GM23338 (cell line): ENCODE measurements around the gene NEO1. TPM values are rescaled to one million over a fixed set of nuclear protein-coding genes. Genes with fewer than 3 reads are reported as not detected.

Experiments used
- ATAC-seq: fragments of 200-7000 bp; cut with Tn5 transposase; 3 replicates; pipeline ENCODE4 v1.9.1; 2020
- DNase-seq: peaks from one replicate; pipeline ENCODE4 v3.0.0-alpha.2; 2015; ENCODE audit warnings: low spot score
- H2AFZ ChIP-seq: fragments of 200-600 bp; sonication (generic); 2 replicates; pipeline ENCODE4 v1.8.0; 2016; ENCODE audit warnings: antibody characterized with exemption, mild to moderate bottlenecking, moderate library complexity
- H3F3A ChIP-seq: fragments of 200-600 bp; sonication (generic); replicated peaks from 2 replicates; pipeline ENCODE4 v1.8.0; 2017; ENCODE audit warnings: antibody characterized with exemption, mixed run types, low read depth
- H3K27ac ChIP-seq: fragments of 200-600 bp; sonication (generic); 2 replicates; pipeline ENCODE4 v1.6.1; 2016; ENCODE audit warnings: low read depth
- H3K27me3 ChIP-seq: fragments of 200-600 bp; sonication (generic); 2 replicates; pipeline ENCODE4 v1.8.0; 2016; ENCODE audit warnings: mild to moderate bottlenecking, mixed run types, moderate library complexity; ENCODE audit not compliant: insufficient read depth
- H3K36me3 ChIP-seq: fragments of 200-600 bp; sonication (generic); 2 replicates; pipeline ENCODE4 v1.8.0; 2016; ENCODE audit warnings: mild to moderate bottlenecking; ENCODE audit not compliant: insufficient read depth
- H3K4me1 ChIP-seq: fragments of 200-600 bp; sonication (generic); 2 replicates; pipeline ENCODE4 v1.8.0; 2016; ENCODE audit warnings: mild to moderate bottlenecking, moderate library complexity; ENCODE audit not compliant: insufficient read depth
- H3K4me2 ChIP-seq: fragments of 200-600 bp; sonication (generic); 2 replicates; pipeline ENCODE4 v1.7.1; 2017; ENCODE audit warnings: mixed run types
- H3K4me3 ChIP-seq: fragments of 200-600 bp; sonication (generic); 2 replicates; pipeline ENCODE4 v1.6.1; 2016; ENCODE audit warnings: mixed run types
- H3K79me2 ChIP-seq: fragments of 200-600 bp; sonication (generic); replicated peaks from 2 replicates; pipeline ENCODE4 v1.8.0; 2017; ENCODE audit warnings: mild to moderate bottlenecking; ENCODE audit not compliant: insufficient read depth
- H3K9me2 ChIP-seq: fragments of 200-600 bp; sonication (generic); 2 replicates; pipeline ENCODE4 v1.8.0; 2017; ENCODE audit not compliant: insufficient read depth
- H4K20me1 ChIP-seq: fragments of 200-600 bp; sonication (generic); replicated peaks from 2 replicates; pipeline ENCODE4 v1.8.0; 2017; ENCODE audit warnings: mild to moderate bottlenecking; ENCODE audit not compliant: insufficient read depth
- H3K27ac Mint-ChIP-seq: 2 replicates; pipeline ENCODE4 v1.8.0; 2020; ENCODE audit warnings: inconsistent platforms, mild to moderate bottlenecking, moderate library complexity, mixed read lengths
- H3K27me3 Mint-ChIP-seq: 3 replicates; pipeline ENCODE4 v1.8.0; 2022; ENCODE audit warnings: low read depth, mild to moderate bottlenecking, moderate library complexity, mixed read lengths, inconsistent platforms; ENCODE audit not compliant: insufficient read depth, poor library complexity
- H3K36me3 Mint-ChIP-seq: 3 replicates; pipeline ENCODE4 v1.8.0; 2021; ENCODE audit warnings: low read depth, mild to moderate bottlenecking, inconsistent platforms, moderate library complexity, mixed read lengths
- H3K4me1 Mint-ChIP-seq: 3 replicates; pipeline ENCODE4 v1.8.0; 2020; ENCODE audit warnings: mild to moderate bottlenecking, inconsistent platforms, mixed read lengths
- H3K4me3 Mint-ChIP-seq: 3 replicates; pipeline ENCODE4 v1.8.0; 2021; ENCODE audit warnings: moderate library complexity, mild to moderate bottlenecking, inconsistent platforms, mixed read lengths
- H3K9me3 Mint-ChIP-seq: 3 replicates; pipeline ENCODE4 v1.8.0; 2020; ENCODE audit warnings: moderate library complexity, mild to moderate bottlenecking, inconsistent platforms, mixed read lengths
- CREB1 ChIP-seq: fragments of 250-450 bp; sonication (Bioruptor Pico); IDR thresholded peaks from 2 replicates; pipeline ENCODE4 v1.5.0; 2020; ENCODE audit warnings: low read depth, mild to moderate bottlenecking, moderate library complexity
- EZH2 ChIP-seq: fragments of 200-600 bp; sonication (generic); IDR thresholded peaks from one replicate; pipeline ENCODE4 v1.8.0; 2017; ENCODE audit warnings: antibody characterized with exemption, mild to moderate bottlenecking, low read depth; ENCODE audit not compliant: unreplicated experiment
- EZH2phosphoT487 ChIP-seq: fragments of 200-600 bp; sonication (generic); IDR thresholded peaks from one replicate; pipeline ENCODE4 v1.8.1; 2018; ENCODE audit warnings: antibody characterized with exemption; ENCODE audit not compliant: unreplicated experiment
- JUNB ChIP-seq: IDR thresholded peaks from one replicate; pipeline ENCODE4 v1.6.1; 2016; ENCODE audit warnings: antibody characterized with exemption; ENCODE audit not compliant: unreplicated experiment
- POLR2AphosphoS5 ChIP-seq: IDR thresholded peaks from 2 replicates; pipeline ENCODE4 v1.6.1; 2016; ENCODE audit warnings: antibody characterized with exemption, low read depth
- STAT1 ChIP-seq: IDR thresholded peaks from one replicate; pipeline ENCODE4 v1.6.1; 2016; ENCODE audit warnings: antibody characterized with exemption; ENCODE audit not compliant: unreplicated experiment
- ZNF114 ChIP-seq: fragments of 250-450 bp; sonication (Bioruptor Pico); IDR thresholded peaks from 2 replicates; pipeline ENCODE4 v1.5.0; 2020; ENCODE audit warnings: mild to moderate bottlenecking, moderate library complexity
- ZNF331 ChIP-seq: fragments of 250-450 bp; sonication (Bioruptor Pico); IDR thresholded peaks from 2 replicates; pipeline ENCODE4 v1.5.0; 2020; ENCODE audit warnings: low read depth, mild to moderate bottlenecking, moderate library complexity
- polyA plus RNA-seq: library from polyadenylated mRNA; unstranded; fragments of >200 nt; fragmentation: Nextera tagmentation; extraction: Ambion mirVana; gene quantifications from 2 replicates; pipeline ENCODE4 v1.2.1, GENCODE V29; 2016
- total RNA-seq: library from RNA; depleted of rRNA; stranded (reverse); fragments of >200 nt; shearing (Covaris generic); gene quantifications from 2 replicates; pipeline ENCODE4 v1.2.3, GENCODE V29; 2014
- TF ChIP-seq, protein P1 (sequence below): IDR thresholded peaks from one replicate; pipeline ENCODE4 v1.6.1; 2018; ENCODE audit warnings: antibody characterized with exemption; ENCODE audit not compliant: unreplicated experiment
- TF ChIP-seq, protein P2 (sequence below): IDR thresholded peaks from 2 replicates; pipeline ENCODE4 v1.6.1; 2016; ENCODE audit warnings: antibody characterized with exemption

The NEO1 gene
- total and polyA plus RNA-seq, 2 experiments from 2014 or later: 8.4 to 45.8 TPM

DNA sequence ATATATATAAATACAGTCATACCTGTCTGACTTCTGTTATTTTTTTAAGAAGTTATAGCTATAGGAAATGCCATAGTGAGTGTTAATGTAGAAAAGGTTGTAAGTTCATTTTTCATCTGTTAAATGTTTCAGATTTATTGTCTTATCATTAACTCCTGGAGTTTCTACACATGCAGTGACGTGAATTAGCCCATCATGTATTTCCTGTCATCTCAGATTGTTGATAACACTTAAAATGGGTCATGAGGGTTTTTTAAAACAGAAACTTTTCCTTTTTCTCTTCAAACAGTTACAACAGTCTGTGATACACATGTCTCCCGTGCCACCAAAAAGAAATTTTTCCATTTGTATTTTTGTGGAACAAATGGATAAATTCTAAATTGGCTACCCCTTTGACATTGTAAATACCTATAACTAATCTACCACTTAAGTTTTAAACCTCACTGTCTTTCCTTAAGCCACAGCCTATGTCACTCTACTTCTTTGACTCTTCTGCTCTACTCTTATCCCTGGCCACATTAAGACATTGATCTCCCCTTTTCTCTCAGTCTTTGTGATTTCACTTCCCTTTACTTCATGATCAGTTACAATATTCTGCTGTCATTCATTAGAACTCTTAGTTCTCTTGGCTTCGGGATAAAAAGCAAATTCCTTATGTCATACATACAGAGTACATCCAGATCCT, 89.1 kb downstream of the NEO1 start:
- ATAC-seq (no peak), DNase-seq (no peak)
- Histone ChIP-seq H4K20me1 (no peaks in the 10 kb centered on the region), H3K4me3 (no peak overlapping the region), H3K79me2 (no peaks in the 10 kb centered on the region), H3F3A (no peaks in the 10 kb centered on the region), H3K9me2 (no peaks in the 10 kb centered on the region), H3K27me3 (no peaks in the 10 kb centered on the region), H3K27ac (no peak overlapping the region), H3K4me1 (no peaks in the 10 kb centered on the region), H2AFZ (no peak overlapping the region), H3K36me3 (no peaks in the 10 kb centered on the region; the same call in 1 of the 2 replicates), H3K4me2 (no peak overlapping the region)
- Mint-ChIP-seq H3K36me3 (no peaks in the 10 kb centered on the region; the same call in 2 of the 3 replicates), H3K9me3 (no peaks in the 10 kb centered on the region), H3K27ac (no peak overlapping the region), H3K4me1 (peaks cover 5% of the 10 kb centered on the region), H3K4me3 (no peak overlapping the region), H3K27me3 (no peaks in the 10 kb centered on the region)
- TF ChIP-seq JUNB (no peak), EZH2phosphoT487 (no peak), CREB1 (no peak), POLR2AphosphoS5 (no peak)
- TF ChIP-seq, protein P1, sequence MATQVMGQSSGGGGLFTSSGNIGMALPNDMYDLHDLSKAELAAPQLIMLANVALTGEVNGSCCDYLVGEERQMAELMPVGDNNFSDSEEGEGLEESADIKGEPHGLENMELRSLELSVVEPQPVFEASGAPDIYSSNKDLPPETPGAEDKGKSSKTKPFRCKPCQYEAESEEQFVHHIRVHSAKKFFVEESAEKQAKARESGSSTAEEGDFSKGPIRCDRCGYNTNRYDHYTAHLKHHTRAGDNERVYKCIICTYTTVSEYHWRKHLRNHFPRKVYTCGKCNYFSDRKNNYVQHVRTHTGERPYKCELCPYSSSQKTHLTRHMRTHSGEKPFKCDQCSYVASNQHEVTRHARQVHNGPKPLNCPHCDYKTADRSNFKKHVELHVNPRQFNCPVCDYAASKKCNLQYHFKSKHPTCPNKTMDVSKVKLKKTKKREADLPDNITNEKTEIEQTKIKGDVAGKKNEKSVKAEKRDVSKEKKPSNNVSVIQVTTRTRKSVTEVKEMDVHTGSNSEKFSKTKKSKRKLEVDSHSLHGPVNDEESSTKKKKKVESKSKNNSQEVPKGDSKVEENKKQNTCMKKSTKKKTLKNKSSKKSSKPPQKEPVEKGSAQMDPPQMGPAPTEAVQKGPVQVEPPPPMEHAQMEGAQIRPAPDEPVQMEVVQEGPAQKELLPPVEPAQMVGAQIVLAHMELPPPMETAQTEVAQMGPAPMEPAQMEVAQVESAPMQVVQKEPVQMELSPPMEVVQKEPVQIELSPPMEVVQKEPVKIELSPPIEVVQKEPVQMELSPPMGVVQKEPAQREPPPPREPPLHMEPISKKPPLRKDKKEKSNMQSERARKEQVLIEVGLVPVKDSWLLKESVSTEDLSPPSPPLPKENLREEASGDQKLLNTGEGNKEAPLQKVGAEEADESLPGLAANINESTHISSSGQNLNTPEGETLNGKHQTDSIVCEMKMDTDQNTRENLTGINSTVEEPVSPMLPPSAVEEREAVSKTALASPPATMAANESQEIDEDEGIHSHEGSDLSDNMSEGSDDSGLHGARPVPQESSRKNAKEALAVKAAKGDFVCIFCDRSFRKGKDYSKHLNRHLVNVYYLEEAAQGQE: no peak

DNA sequence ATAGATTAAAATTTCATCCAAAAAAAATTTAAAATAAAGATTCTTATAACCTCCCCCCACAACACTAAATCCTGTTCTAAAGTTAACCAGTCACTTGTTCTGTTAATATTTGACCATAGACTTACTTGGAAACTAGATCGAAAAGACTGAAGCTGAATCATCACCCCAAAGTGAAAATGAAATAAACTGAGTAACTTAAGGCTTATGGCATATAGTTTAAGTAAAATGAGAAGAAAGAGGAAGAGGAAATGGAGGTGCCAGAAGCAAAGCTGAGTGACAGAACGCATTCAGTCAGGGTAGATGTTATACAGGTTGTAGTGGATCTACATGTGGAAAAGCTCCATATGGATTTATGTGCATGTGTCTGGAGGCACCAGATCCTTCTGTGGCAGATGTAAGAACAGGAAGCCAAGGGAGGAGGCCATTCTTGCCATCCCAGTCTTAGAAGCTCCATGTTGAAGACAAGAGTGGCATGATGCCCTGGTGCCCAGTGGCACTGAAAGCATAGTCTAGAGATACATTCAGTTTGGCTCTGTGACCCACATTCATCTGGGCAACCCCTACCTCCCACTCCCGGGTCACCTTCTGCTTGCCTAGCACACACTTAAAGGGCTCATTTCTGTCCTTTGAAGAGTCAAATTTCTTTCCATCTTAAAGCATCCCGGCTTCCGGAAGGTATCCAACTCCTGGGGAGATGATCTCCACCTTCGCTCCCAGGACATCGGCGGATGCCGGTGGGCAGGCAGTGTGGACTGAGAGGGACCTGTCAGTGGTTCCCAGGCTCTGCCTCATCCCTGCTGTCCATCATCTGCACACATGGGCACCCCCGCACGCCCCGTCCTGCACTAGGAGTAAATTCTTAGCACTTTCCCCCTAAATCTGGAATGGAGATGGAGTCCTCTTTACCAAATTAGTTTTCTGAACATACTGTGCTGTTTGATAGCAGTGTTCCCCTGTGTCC, 90.8 kb downstream of the NEO1 start:
- Histone ChIP-seq H3F3A (no peaks in the 10 kb centered on the region), H3K36me3 (no peaks in the 10 kb centered on the region; the same call in 1 of the 2 replicates), H3K4me3 (no peak overlapping the region), H3K4me2 (no peak overlapping the region), H3K79me2 (no peaks in the 10 kb centered on the region), H3K27ac (no peak overlapping the region), H2AFZ (no peak overlapping the region), H4K20me1 (no peaks in the 10 kb centered on the region), H3K9me2 (no peaks in the 10 kb centered on the region), H3K27me3 (no peaks in the 10 kb centered on the region), H3K4me1 (no peaks in the 10 kb centered on the region)
- no peaks in the 10 kb centered on the region for H3K27me3 Mint-ChIP-seq
- no peaks in the 10 kb centered on the region for H3K36me3 Mint-ChIP-seq
- H3K4me1 Mint-ChIP-seq: peaks cover 3% of the 10 kb centered on the region
- H3K9me3 Mint-ChIP-seq: no peaks in the 10 kb centered on the region
- ATAC-seq (no peak), DNase-seq (no peak)
- H3K27ac Mint-ChIP-seq: no peak overlapping the region
- no peak overlapping the region for H3K4me3 Mint-ChIP-seq
- TF ChIP-seq STAT1: no peak
- TF ChIP-seq ZNF114 (CRISPR knock-in tag): no peak
- TF ChIP-seq EZH2phosphoT487: no peak
- no peak for TF ChIP-seq ZNF331 (CRISPR knock-in tag)
- no peak for TF ChIP-seq POLR2AphosphoS5
- TF ChIP-seq CREB1: no peak
- no peak for TF ChIP-seq EZH2
- TF ChIP-seq, protein P2, sequence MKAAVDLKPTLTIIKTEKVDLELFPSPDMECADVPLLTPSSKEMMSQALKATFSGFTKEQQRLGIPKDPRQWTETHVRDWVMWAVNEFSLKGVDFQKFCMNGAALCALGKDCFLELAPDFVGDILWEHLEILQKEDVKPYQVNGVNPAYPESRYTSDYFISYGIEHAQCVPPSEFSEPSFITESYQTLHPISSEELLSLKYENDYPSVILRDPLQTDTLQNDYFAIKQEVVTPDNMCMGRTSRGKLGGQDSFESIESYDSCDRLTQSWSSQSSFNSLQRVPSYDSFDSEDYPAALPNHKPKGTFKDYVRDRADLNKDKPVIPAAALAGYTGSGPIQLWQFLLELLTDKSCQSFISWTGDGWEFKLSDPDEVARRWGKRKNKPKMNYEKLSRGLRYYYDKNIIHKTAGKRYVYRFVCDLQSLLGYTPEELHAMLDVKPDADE: no peak
